HG03565 (cell line): ENCODE results near the gene NCMAP.

ENCODE experiments used
- ATAC-seq: cut with Tn5 transposase; IDR thresholded peaks from one replicate; pipeline ENCODE4 v1.9.1; 2021; ENCODE audit warnings: mild to moderate bottlenecking, moderate library complexity; ENCODE audit not compliant: unreplicated experiment

Gene NCMAP

GRCh38 chr1:24568475-24568874 lies 12.6 kb downstream of the NCMAP start:
- ATAC-seq: no peak

GRCh38 chr1:24570265-24571125 lies 14.6 kb downstream of the NCMAP start:
- ATAC-seq: no peak

- no peak for ATAC-seq
Measured at GRCh38 chr1:24572301-24572700, 16.4 kb downstream of the NCMAP start.

- no peak for ATAC-seq
Measured at GRCh38 chr1:24575905-24576587, 20.2 kb downstream of the NCMAP start.

GRCh38 chr1:24578846-24579245 lies 23.0 kb downstream of the NCMAP start:
- ATAC-seq: no peak

GRCh38 chr1:24580756-24581155 lies 24.9 kb downstream of the NCMAP start:
- no peak for ATAC-seq

DNA sequence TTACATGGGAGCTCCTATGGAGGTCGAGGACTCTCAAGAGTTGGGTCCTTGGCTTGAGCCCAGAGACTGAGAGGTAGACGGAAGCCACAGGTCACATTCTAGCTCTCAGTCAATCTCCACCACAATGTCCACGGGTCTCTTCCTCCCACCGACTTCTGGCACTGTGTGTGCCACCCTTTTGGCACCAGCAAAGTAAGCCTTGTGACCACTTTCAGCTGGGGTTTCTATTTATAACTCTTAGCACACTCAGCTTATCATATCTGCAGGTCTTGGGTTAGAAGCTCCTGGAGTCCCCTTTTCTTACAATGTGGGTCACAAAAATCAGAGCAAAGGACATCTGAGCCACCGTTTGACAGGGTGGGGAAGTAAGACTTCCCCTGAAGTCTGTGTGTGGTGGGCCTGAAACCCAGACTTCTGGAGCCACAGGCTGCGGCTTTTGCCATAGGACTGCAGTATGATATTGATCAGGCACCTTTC lies 28.3 kb downstream of the NCMAP start:
- ATAC-seq: no peak

- ATAC-seq: no peak
Measured at GRCh38 chr1:24586119-24586518, 30.2 kb downstream of the NCMAP start.

DNA sequence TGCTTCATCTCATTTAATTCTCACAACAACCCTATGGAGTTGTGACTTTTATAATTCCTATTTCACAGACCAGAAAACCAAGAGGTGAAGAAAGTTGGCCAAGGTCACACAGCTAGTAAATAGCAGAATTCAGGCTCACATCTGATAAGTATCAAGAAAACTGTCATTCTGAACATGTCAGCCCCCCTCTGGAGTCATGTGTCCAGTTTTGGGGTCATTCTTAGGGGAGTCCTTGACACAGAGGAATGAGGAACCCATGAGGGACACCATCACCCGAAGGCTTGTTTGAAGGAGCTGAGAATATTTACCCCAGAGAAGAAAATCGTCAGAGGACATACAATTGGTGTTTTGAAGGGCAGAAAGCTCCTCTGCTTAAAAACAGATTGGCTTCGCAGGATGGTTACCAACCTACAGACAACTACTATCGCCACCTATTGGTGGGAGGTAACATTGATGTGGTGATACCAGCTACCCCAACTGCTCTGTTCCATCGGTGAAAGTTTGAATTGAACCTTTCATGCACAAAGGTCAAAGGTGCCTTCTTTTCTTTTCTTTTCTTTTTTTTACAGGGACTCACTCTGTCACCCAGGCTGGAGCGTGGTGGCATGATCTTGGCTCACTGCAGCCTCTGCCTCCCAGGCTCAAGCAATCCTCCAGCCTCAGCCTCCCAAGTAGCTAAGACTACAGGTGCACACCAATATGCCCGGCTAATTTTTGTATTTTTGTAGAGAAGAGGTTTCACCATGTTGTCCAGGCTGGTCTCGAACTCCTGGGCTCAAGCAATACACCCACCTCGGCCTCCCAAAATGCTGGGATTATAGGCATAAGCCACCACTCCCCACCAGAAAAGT lies 31.3 kb downstream of the NCMAP start:
- peak; percentile 48 for ATAC-seq

DNA sequence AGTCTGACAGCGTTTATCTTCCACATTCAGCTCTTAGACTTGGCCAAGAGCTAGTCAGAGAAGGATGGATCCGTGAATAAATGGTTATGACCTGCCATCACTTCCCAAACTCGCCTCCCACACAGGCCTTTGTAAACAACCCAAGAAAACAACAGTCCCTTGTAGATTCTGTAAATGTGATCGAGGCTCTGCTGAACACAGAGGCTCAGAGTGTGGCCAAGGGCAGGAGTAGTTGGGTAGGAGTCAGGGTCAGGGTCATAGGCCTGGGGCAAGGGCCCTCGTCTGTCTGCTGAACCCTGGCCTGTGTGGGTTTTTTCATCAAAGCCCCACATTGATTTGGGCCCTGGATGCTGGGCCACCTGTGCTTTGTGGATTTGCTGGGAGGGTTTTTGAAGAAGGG lies 32.7 kb downstream of the NCMAP start:
- ATAC-seq: no peak

- no peak for ATAC-seq
Measured at GRCh38 chr1:24589200-24589599, 33.3 kb downstream of the NCMAP start.

DNA sequence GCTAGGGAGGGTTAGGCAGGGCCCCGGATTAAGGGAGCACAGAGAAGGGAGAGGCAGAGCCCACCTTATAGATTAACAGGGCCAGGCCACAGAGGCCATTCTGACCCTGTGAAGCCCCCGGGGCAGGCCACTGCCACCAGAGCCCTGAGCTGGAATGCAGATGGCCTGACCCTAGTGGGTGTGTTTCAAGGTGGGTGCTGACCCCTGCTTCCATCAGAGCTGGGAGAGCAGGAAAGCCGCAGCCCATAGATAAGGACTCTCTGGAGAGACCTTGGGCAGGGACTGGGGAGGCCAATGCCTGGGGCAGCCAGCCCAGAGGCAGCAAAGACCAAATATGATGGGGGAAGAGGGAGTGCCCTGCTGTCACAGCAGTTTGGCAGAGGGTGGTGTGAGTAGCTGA lies 35.9 kb downstream of the NCMAP start:
- no peak for ATAC-seq

DNA sequence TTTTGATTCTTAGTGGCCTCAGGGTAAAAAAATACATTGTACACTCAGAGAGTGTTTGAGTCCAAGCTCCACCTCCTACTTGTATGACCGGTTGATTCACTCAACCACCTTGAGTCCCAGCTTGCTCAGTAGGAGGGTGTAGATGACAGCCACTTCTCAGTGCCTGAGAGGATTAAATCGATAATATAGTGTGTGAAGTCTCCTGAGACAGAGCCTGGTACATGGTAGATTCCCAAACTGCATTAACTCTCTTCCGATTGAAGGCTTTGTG lies 38.4 kb downstream of the NCMAP start:
- no peak for ATAC-seq

DNA sequence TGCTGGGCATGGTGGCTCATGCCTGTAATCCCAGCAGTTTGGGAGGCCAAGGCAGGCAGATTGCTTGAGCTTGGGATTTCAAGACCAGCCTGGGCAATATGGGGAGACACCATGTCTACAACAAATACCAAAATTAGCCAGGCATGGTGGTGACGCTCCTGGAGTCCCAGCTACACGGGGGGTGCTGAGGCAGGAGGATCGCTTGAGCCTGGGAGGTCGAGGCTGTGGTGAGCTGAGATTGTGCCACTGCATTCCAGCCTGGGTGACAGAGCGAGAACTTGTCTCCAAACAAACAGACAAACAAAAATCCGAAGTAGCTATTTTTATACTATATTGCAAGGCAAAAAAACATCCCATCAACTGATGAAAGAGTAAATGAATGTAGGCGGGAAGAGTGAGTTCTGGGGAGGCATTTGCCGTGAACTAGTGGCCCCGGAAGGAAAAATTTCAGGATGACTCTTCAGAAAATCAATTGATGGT lies 40.6 kb downstream of the NCMAP start:
- no peak for ATAC-seq

- no peak for ATAC-seq
Measured at GRCh38 chr1:24599265-24599664, 43.4 kb downstream of the NCMAP start.

GRCh38 chr1:24600551-24600950 lies 44.7 kb downstream of the NCMAP start:
- ATAC-seq: no peak

DNA sequence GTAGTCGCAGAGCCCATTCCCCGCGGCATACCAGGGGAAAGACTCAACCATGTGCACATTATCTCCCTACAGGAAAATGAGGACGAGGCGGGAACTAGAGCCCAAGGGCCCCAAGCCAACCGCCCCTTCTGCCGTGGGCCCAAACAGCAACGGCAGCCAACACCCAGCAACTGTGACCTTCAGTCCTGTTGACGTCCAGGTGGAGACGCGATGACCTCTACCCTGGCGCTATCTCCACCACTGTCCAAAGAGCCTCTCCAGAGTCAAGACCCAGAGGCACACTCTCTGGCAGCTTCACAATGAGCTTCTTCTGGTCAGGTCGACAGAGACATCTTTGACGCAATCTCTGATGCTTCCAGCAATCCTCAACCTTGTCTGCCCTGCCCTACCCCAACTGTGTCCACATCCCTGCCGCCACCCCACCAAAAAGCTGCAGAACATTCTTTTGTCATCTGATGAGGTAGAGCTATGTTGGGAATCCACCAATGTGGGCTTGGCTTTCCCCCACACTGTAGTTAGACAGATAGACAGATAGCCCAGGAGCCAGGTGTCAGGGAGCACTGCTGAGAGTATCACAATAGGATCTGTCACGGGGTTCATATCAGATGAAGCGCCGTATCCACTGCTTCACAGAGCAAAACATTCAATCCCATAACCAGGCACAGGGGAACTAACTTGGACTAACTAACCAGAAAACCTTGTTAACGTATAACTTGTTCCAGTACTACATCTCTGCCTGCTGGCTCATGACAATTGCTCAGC lies 49.8 kb downstream of the NCMAP start:
- no peak for ATAC-seq

DNA sequence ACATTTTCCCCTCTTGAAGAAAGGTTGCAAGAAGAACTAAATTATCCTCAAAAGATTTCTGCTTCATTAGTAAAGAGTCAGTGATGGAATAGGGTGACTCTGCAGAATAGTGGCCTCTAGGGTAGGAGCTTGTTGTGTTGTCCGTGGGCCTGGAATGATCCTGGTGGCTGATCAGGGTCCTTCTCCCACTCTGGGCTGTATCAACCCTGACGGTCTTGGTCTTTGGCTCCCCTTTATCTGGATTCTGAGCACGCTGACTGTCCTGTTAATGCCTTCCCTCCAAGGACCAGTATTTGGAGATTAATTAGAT lies 50.4 kb downstream of the NCMAP start:
- ATAC-seq: no peak

GRCh38 chr1:24606621-24607020 lies 50.7 kb downstream of the NCMAP start:
- no peak for ATAC-seq

- ATAC-seq: no peak
Measured at GRCh38 chr1:24609949-24610517, 54.1 kb downstream of the NCMAP start.

DNA sequence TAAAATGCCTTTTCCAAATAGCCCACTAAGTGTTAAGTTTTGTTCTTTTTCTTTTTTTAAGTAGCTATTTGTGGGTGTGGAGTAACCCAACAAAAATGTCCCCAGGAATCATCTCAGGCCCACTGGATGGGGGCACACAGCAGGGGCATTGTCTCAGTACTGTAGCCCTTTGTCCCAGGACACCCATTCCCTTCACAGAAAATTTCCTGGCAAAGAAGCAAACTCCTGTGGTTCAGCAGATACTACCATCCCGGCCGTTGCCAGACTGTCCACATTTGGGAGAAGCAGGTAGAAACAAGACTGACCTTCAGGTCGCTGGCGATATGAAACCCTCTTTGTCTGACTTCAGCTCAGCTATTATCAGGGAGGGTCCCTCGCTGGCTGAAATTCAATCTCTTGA lies 63.5 kb downstream of the NCMAP start:
- ATAC-seq: no peak
